HUDEP-2 (cell line): ENCODE results near the gene TRAF7.

Experiments used
- DNase-seq, 76 experiments: peaks; one replicate each; lab custom pipeline; 2025; ENCODE audit not compliant: unreplicated experiment in 76 of 76; lab: John Stamatoyannopoulos, UW

The TRAF7 gene

GRCh38 chr16:2212362-2213324 lies 57.1 kb downstream of the TRAF7 start:
- DNase-seq = peak in 5 of 76 experiments; percentile 11 to 49 (median 31)

GRCh38 chr16:2213817-2214718 lies 58.5 kb downstream of the TRAF7 start:
- DNase-seq = peak in 2 of 76 experiments; percentile 13 to 52

- DNase-seq = no peak
These were observed 59.1 kb downstream of the TRAF7 start, which contains the start of gene PGP for GRCh38 chr16:2214719-2214968. PGP (minus strand) TSS chr16:2214840; CDS start chr16:2214777, 63 bp downstream.

- no peak for DNase-seq
These were observed 60.7 kb downstream of the TRAF7 start for GRCh38 chr16:2216330-2216729.

- peak in 75 of 76 experiments; percentile 56 to 100 (median 99) for DNase-seq
These were observed 67.8 kb downstream of the TRAF7 start, which contains the start of gene E4F1 for GRCh38 chr16:2223221-2223941. E4F1 (plus strand) TSS chr16:2223591; CDS start chr16:2223614, 23 bp downstream.

GRCh38 chr16:2223942-2224486 lies 68.4 kb downstream of the TRAF7 start:
- DNase-seq = peak in 40 of 76 experiments; percentile 5 to 50 (median 32)

- DNase-seq = peak in 2 of 76 experiments; percentile 5 to 20
These were observed 70.7 kb downstream of the TRAF7 start for GRCh38 chr16:2226245-2226793.

GRCh38 chr16:2226918-2227317 lies 71.3 kb downstream of the TRAF7 start:
- DNase-seq = no peak
